Uterus (tissue), 4 donors: ENCODE results near the gene NUFIP1. TPM values are rescaled to one million over a fixed set of nuclear protein-coding genes. Genes with fewer than 3 reads are reported as not detected.

ENCODE experiments used
- DNase-seq, 2 donors: peaks; one replicate each; pipeline ENCODE4 v3.0.0-alpha.2; 2019 to 2020
- H3K27ac ChIP-seq, 2 donors: fragments of 200-600 bp; sonication (generic); 1 replicate in 1 of 2; 2 replicates in 1 of 2; pipeline ENCODE4 v1.5.1; 2016 to 2018
- H3K27me3 ChIP-seq, 2 donors: fragments of 200-600 bp; sonication (generic); one replicate each; pipeline ENCODE4 v1.5.1; 2018 to 2019; ENCODE audit warnings: control low read depth in 1 of 2
- H3K36me3 ChIP-seq, 2 donors: fragments of 200-600 bp; sonication (generic); one replicate each; pipeline ENCODE4 v1.5.1; 2019; ENCODE audit warnings: control low read depth in 1 of 2
- H3K4me1 ChIP-seq, 2 donors: fragments of 200-600 bp; sonication (generic); one replicate each; pipeline ENCODE4 v1.5.1; 2018 to 2019; ENCODE audit warnings: control low read depth in 1 of 2
- H3K4me3 ChIP-seq, 2 donors: fragments of 200-600 bp; sonication (generic); 1 replicate in 1 of 2; 2 replicates in 1 of 2; pipeline ENCODE4 v1.5.1; 2018 to 2019; ENCODE audit warnings: mild to moderate bottlenecking in 1 of 2
- H3K9me3 ChIP-seq, 2 donors: fragments of 200-600 bp; sonication (generic); one replicate each; pipeline ENCODE4 v1.5.1; 2019; ENCODE audit warnings: control low read depth in 1 of 2
- POLR2A ChIP-seq, 2 donors: fragments of 450-650 bp; IDR thresholded peaks; one replicate each; pipeline ENCODE4 v1.6.1; 2016; ENCODE audit warnings: antibody characterized with exemption in 2 of 2, mild to moderate bottlenecking in 1 of 2, moderate library complexity in 1 of 2
- intact Hi-C: fragments of 100-400 bp; cut with DNase I; formaldehyde crosslinking; loops from one replicate; pipeline ENCODE4 v1.15.1; 2023; ENCODE audit warnings: low total_unique reads
- total RNA-seq, 4 donors: library from RNA; depleted of rRNA in 3 of 4; stranded (reverse); fragments of >200 nt in 3 of 4; gene quantifications; one replicate each; pipeline versions ENCODE4 v1.1.0 to v1.2.4, GENCODE V29; 2014 to 2023
- TF ChIP-seq, protein P1 (sequence below), 4 experiments: fragments of 200-600 bp in 2 of 4; fragments of 450-650 bp in 2 of 4; sonication (generic) in 2 of 4; IDR thresholded peaks; one replicate each; pipeline ENCODE4 v1.5.1; 2016 to 2019; ENCODE audit warnings: antibody characterized with exemption in 4 of 4, mild to moderate bottlenecking in 2 of 4, moderate library complexity in 1 of 4
- donor health status: DM: yes; HTN: yes; CAD: no.

Gene NUFIP1
- total RNA-seq, 4 donors from 2014 or later, result 0.51 to 7.3 (median 2.9) TPM

DNA sequence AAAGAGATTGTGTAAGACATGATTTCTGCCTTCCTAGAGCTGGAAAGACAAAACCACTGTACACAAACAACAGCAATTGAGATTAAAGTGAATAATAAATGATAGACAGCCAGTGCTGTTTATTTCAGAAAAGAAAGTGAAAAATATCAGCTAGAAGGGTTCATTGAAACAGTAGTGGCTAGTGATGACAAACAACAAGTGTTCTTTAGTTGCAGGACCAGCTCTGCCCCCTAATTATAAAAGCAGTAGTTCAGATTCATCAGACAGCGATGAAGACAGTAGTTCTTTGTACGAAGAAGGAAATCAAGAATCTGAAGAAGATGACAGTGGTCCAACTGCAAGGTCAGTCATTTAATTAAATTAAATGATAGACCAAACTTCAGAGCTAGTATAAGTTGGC lies 14.8 kb upstream of the NUFIP1 start:
- DNase-seq, result no peak
- no peaks in the 10 kb centered on the region for H3K9me3 ChIP-seq
- H3K4me1 ChIP-seq, result no peaks in the 10 kb centered on the region
- no peak overlapping the region for H3K4me3 ChIP-seq
- no peaks in the 10 kb centered on the region for H3K36me3 ChIP-seq
- intact Hi-C loops, result no loop called here
- H3K27me3 ChIP-seq, result no peaks in the 10 kb centered on the region
- TF ChIP-seq POLR2A (IDR thresholded peaks at IDR 0.05), result no peak
- TF ChIP-seq, protein P1, sequence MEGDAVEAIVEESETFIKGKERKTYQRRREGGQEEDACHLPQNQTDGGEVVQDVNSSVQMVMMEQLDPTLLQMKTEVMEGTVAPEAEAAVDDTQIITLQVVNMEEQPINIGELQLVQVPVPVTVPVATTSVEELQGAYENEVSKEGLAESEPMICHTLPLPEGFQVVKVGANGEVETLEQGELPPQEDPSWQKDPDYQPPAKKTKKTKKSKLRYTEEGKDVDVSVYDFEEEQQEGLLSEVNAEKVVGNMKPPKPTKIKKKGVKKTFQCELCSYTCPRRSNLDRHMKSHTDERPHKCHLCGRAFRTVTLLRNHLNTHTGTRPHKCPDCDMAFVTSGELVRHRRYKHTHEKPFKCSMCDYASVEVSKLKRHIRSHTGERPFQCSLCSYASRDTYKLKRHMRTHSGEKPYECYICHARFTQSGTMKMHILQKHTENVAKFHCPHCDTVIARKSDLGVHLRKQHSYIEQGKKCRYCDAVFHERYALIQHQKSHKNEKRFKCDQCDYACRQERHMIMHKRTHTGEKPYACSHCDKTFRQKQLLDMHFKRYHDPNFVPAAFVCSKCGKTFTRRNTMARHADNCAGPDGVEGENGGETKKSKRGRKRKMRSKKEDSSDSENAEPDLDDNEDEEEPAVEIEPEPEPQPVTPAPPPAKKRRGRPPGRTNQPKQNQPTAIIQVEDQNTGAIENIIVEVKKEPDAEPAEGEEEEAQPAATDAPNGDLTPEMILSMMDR (IDR thresholded peaks at IDR 0.05), result no peak
- H3K27ac ChIP-seq, result no peak overlapping the region

- no peak for DNase-seq
- no peaks in the 10 kb centered on the region for H3K4me1 ChIP-seq
- H3K9me3 ChIP-seq, result no peaks in the 10 kb centered on the region
- no peaks in the 10 kb centered on the region for H3K36me3 ChIP-seq
- TF ChIP-seq POLR2A (IDR thresholded peaks at IDR 0.05), result no peak
- TF ChIP-seq, protein P1 (IDR thresholded peaks at IDR 0.05), result no peak
- H3K27me3 ChIP-seq, result no peaks in the 10 kb centered on the region
- H3K4me3 ChIP-seq, result no peak overlapping the region
- H3K27ac ChIP-seq, result no peak overlapping the region
- intact Hi-C loops, result no loop called here
These were observed 14.1 kb upstream of the NUFIP1 start for GRCh38 chr13:45003417-45003816.

DNA sequence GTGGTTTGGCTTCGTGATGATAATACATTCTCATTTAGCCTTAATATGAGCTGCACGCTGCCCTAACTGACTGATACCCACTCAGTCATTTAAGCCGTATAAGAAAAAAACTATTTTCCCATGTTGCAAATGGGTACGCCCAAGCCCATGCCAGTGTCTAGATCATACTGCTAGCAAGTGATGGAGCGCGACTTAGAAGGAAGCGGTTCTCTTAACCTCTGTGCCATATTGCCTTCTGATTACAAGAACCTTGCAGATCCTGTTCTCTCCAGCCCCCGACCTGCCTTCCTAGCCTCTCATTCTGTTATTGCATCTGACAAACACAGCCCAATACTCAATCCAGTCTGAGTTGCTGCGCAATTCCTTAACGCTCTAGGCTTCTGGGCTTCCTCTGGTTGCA lies 670 bp upstream of the NUFIP1 start:
- no peaks in the 10 kb centered on the region for H3K27me3 ChIP-seq
- H3K9me3 ChIP-seq, result no peaks in the 10 kb centered on the region
- TF ChIP-seq POLR2A (IDR thresholded peaks at IDR 0.05), result no peak
- TF ChIP-seq, protein P1 (IDR thresholded peaks at IDR 0.05), result no peak
- H3K27ac ChIP-seq, result peak overlapping the region; percentile 79 to 85
- no peaks in the 10 kb centered on the region for H3K36me3 ChIP-seq
- DNase-seq, result no peak
- peaks cover 3 to 9% of the 10 kb centered on the region in 2 donors for H3K4me1 ChIP-seq
- intact Hi-C loops, result no loop called here
- peak overlapping the region; percentile 82 to 88 for H3K4me3 ChIP-seq

DNA sequence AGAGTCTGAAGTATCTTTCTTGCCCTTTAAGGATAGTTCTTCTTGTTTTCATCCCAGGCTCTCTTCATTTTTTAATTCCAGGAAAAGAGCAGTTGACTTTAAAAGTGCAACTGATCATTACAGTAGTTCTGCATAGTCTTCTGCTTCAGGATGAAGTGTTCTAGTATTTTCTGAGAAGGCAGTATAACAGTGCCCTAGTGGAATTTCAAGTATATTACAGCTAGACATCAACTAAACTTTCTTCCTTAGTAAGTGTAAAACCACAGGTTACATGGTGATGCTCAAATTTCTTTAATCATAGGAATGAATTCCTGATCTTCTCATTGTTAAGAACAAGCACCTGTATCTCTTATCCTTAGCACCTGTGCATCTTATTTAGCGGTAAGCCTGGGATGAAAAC lies 10.9 kb downstream of the NUFIP1 start:
- Histone ChIP-seq H3K4me1 (no peaks in the 10 kb centered on the region), H3K36me3 (no peaks in the 10 kb centered on the region), H3K9me3 (no peaks in the 10 kb centered on the region), H3K27ac (no peak overlapping the region), H3K4me3 (no peak overlapping the region), H3K27me3 (no peaks in the 10 kb centered on the region)
- DNase-seq, result no peak
- intact Hi-C loops, result loop anchor here (10.0 kb wide), 1 partner anchor 494 kb away; no protein-coding TSS in a partner anchor
- TF ChIP-seq, protein P1 (IDR thresholded peaks at IDR 0.05), result no peak
- no peak for TF ChIP-seq POLR2A (IDR thresholded peaks at IDR 0.05)

DNA sequence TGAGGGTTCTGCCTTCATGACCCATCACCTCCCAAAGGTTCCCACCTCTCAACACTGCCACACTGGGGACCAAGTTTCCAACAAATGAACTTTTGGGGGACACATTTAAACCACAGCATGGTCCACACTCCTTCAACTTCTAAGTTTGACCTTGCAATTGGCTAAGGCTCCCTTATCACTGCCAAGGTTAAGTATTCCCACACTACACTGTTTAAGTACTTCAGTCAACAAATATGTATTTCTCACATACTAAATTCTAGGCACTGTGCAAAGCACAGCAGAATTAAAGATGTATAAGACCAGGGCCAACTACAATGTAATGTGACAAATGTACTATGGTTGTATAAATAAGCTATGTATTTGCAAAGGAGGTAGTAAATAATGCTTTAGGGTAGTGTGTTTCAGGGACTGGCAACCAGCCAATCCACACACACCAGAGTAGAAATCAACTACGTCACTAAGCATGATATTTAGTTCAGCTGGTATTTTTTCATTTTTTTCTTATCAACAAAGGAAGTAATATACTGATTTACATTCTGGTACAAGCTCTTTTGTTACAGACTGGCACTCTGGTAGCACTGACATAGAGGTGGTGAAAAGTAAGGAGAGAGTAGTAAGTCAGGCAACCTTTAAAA lies 12.2 kb downstream of the NUFIP1 start:
- H3K27ac ChIP-seq, result no peak overlapping the region
- no peak for TF ChIP-seq POLR2A (IDR thresholded peaks at IDR 0.05)
- TF ChIP-seq, protein P1 (IDR thresholded peaks at IDR 0.05), result no peak
- intact Hi-C loops, result loop anchor here (10.0 kb wide), 1 partner anchor 492 kb away; no protein-coding TSS in a partner anchor
- H3K4me1 ChIP-seq, result no peaks in the 10 kb centered on the region
- H3K4me3 ChIP-seq, result no peak overlapping the region
- DNase-seq, result no peak
- H3K9me3 ChIP-seq, result no peaks in the 10 kb centered on the region
- H3K27me3 ChIP-seq, result no peaks in the 10 kb centered on the region
- no peaks in the 10 kb centered on the region for H3K36me3 ChIP-seq
